GM10266 (cell line): Measurements from ENCODE around the gene FGFBP1.

Experiments
- DNase-seq: peaks from one replicate; pipeline ENCODE4 v3.0.0; 2012; ENCODE audit errors: extremely low spot score
- TF ChIP-seq, protein P1 (sequence below): IDR thresholded peaks from 2 replicates; pipeline ENCODE4 v1.5.1; 2012; ENCODE audit warnings: mild to moderate bottlenecking, low read depth; ENCODE audit not compliant: control insufficient read depth, insufficient read depth; ENCODE audit errors: missing control alignments

FGFBP1 gene

DNA sequence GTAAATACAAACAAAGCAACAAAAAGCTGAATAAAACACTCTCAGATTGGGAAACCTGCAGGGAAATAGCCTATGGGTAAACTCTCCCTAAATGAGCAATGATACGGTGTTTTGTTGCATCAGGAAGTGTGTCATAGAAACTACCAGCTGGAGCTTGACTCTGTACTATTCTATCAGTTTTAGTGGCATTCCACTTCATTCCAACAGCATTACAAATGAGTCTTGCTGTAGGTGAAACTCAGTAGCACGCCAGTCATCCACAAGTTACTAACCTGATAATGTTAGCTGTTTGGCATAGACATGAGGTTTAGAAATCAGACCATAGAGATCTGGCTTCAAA lies 24.9 kb downstream of the FGFBP1 start:
- TF ChIP-seq, protein P1, sequence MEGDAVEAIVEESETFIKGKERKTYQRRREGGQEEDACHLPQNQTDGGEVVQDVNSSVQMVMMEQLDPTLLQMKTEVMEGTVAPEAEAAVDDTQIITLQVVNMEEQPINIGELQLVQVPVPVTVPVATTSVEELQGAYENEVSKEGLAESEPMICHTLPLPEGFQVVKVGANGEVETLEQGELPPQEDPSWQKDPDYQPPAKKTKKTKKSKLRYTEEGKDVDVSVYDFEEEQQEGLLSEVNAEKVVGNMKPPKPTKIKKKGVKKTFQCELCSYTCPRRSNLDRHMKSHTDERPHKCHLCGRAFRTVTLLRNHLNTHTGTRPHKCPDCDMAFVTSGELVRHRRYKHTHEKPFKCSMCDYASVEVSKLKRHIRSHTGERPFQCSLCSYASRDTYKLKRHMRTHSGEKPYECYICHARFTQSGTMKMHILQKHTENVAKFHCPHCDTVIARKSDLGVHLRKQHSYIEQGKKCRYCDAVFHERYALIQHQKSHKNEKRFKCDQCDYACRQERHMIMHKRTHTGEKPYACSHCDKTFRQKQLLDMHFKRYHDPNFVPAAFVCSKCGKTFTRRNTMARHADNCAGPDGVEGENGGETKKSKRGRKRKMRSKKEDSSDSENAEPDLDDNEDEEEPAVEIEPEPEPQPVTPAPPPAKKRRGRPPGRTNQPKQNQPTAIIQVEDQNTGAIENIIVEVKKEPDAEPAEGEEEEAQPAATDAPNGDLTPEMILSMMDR, result no peak
- no peak for DNase-seq

DNA sequence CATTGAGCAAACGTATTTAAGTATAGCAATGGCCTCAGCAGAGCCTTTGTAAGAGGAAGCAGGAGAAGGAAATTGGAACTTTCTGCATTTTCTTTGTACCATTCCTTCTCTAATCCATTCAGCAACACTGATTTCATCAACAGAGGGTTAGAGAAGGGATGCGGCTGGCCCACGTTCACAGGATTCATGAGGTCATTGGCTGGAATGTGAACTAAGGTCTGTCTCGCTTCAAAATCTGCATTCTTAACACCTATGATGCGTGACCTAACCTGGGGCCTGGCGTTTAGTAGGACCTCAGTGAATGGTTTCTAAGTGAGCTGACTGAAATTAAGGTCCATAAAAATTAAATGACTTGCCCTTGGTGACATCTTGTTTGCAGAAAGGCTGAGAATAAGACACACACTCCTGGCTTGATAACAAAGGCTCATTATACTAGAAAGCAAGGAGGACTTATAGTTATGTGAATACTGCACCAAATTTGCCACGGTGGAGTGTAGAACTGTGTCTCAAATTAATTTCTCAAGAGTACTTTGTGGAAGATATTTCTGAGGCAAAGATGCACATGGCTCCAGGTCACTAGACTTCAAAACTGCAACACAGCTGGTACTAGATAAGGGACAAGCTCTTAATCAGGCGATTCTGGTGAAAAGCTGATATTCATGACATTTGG lies 25.4 kb downstream of the FGFBP1 start:
- DNase-seq, result no peak
- TF ChIP-seq, protein P1, result no peak

DNA sequence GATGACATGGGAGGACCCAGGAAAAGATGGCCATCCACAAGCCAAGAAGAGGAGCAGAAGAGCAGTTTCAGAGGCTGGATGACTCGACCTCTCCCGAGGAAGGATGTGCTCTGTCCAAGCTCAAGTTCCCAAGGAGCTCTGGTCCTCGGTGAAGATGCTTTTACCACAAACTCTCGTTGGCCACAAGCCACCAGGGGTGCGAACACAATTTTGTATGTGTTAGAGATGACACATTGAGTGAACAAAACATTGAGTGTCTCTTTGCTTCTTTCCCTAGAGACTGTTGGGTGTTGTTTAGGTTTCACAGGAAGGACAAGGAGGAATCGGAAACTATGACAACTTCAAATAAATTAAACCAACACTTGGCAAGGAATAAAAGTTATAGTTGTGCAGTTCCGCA lies 26.3 kb downstream of the FGFBP1 start:
- TF ChIP-seq, protein P1, result no peak
- DNase-seq, result no peak

DNA sequence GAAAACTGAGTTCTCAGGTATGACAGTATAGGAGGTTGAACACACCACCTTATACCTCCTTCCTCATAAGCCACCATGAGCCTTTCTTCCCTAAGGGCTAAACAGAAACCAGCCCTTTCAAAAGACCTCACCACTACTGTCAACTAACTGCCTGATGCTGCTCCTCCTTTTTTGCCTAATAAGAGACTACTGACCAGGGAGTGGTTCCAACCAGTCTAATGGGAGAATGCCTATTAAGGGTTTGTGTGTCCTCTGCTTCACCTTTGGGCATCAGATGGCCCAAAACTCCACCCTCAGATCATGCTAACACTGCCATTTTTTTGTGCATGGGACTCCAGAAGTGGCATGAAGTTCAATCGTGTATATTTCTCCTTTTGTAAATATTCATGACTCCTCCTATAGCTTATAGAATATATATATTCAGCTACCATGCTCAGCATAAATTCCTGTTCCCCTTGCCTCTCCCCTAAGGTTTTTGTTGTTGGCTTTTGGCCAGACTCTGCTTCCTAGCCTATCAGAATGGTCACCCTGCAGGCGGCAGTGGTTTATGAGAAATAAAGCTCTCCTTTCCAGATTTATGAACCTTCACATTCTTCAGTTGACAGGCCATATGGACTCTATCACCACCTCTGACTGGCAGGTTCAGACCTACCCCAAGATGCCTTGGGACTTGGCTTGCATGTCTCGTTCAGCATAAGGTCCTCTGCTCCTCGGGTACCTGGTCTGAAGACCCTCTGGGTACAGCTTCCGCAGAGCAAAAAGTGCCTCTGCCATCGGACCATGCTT lies 28.2 kb downstream of the FGFBP1 start:
- DNase-seq, result no peak
- TF ChIP-seq, protein P1, result no peak

DNA sequence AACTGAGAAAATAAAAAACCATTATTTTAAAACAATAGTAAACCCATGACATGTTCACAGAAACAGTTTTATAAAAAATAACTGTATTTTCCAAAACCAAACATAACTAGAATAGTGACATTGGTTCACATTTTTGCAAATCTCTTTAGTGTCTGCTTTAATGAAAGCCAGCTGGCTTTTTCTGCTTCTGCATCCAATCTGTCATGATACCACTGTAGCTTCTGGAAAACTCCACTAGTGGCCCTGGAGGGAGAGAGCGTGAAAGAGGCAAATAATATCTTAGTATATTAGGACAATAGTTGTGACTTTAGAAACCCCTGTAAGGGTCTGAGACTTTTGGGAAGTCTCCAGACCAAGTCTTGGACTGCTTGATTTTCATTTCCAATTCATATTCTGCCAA lies 31.1 kb downstream of the FGFBP1 start:
- TF ChIP-seq, protein P1, result no peak
- no peak for DNase-seq

DNA sequence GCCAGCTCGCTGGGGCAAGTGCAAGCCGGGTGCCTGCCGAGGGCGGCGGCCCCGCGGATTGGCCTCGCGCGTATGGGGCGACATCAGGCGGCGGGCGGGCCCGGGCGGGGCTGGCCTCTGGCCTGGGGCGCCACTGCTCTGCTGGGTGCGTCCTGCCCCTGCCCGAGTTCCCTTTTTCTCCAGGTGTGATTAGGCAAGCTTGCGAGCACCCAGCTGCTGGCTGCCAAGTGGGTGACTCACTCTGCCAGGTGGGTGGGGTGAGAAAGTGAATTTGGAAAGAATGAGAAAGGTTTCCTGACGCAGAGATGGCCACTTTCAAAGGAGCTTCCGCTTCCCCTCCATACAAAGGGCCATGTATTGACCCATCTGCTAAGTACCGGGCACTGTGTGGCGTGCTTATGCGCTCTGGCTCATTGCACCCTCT lies 32.5 kb downstream of the FGFBP1 start:
- no peak for DNase-seq

More for the DNA sequence above, 32.5 kb downstream of the FGFBP1 start:
- TF ChIP-seq, protein P1, result no peak
